ENCODE data around the gene ADAMTSL1.

ADAMTSL1 gene

DNA sequence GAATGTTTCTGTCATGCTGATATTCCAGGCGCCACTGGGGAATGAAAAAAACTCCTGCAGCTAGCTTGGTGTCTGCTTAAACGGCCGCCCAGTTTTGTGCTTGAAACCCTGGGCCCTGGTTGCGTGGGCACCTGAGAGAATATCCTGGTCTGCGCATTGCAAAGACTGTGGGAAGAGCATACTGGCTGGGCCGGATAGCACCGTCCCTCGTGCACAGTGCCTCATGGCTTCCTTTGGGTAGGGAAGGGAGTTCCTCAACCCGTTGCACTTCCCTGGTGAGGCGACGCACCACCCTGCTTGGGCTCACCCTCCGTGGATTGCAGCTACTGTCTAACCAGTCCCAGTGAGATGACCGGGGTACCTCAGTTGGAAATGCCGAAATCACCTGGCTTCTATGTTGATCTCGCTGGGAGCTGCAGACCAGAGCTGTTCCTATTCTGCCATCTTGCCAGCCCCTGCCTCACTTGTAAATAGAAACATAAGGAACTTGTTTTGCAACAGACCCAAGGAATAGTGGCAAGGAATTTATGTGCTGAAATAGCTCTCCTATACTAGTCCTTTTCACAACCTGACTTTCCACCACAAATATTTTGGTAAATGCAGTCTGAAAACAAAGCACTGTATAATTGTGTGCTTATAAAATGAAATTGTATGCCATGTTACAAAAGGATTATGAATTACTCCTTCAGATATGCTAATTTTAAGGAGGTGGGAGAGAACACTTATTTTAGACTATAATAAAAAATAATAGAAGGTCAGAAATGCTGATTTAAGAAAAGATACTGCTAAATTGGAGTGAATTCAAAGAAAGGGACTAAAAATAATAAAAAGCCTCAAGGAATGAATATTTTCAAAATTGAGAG, 90.3 kb downstream of the ADAMTSL1 start:
- no peak for DNase-seq

DNA sequence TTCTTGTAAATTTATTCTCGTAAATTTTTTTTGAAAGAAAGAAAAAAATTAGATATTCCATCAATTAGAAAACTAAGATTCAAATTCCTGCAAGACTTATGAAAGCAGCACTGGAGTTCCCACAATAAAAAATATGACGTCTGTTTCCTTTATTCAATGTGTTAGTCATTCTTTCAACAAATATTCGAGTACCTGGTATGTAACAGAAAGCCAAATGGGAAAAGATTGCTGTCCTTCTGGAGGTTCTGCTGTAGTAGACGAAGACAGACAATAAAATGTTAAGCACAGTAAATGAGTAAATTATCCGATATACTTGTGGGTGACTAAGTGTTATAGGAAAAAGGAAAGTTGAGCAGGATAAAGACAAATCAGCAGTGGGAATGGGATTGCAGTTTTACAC, 92.2 kb downstream of the ADAMTSL1 start:
- no peak for DNase-seq

DNA sequence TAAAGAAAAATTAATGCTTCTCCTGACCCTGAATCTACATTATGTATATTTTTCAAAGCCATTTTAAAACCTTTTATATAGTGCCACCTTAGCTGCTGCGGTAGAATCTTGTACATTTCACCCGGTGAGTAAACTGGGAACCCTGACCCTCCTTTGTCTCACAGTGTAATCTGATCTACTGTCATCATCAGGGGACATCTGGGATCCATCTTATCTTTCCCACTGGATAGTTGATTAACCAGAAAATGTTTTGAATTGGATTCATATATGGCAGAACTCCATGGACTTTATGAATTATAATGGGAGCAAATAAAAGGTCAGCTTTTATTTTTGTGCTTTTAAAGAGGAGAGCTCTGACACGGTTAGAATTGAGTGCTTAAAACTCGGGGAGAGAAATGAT, 95.0 kb downstream of the ADAMTSL1 start:
- DNase-seq: no peak

DNA sequence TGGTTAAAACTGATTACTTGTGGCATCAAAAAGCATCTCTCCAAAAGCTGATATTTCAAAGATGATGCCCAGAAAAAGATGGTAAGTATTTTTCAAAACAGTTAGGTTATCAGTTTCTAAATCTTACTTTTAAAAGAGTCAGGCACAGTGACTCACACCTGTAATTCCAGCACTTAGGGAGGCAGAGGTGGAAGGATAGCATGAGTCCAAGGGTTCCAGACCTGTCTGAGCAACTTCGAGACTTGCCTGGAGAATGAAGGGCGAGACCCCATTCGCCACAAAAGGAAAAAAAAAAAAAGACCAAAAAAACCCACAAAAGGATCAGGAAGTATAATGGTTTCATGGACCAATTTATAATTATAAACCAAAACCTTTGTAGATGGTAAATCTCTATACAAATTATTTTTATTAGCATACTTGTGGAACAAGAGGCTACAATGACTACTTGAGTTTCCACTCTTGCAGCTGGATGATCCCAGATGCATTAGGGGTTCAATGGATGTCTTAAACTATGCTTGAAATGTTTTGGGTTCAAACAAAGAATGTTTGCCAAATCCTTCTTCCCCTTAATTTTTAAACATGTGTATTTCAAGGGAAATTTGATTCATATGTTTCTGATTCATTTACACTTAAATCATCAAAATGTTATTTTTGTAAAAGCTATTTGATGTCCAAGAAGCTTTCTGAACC, 96.1 kb downstream of the ADAMTSL1 start:
- no peak for DNase-seq

DNA sequence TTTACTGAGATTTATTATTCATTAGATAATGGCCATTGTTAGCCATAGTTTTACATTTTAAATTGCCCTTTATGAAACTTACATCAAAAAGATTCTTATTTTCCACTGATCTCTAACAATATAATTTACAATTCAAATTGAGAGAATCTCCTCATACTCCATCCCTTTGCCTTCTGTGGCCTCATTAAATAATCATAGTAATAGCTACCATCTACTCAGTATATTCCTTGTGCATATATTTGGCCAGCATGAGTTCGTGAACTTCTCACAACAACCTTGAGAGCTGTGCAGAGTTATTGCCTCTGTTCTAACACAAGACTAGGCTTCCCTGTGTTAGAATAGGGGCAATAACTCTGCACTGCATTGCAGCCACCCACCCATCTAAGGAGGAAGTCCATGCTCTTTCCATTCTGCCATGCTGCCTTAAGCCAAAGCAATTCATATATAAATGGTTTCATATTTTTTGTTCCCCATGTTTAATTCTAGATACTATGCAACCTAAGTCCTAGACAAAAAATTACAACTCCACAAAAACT, 99.1 kb downstream of the ADAMTSL1 start:
- no peak for DNase-seq

DNA sequence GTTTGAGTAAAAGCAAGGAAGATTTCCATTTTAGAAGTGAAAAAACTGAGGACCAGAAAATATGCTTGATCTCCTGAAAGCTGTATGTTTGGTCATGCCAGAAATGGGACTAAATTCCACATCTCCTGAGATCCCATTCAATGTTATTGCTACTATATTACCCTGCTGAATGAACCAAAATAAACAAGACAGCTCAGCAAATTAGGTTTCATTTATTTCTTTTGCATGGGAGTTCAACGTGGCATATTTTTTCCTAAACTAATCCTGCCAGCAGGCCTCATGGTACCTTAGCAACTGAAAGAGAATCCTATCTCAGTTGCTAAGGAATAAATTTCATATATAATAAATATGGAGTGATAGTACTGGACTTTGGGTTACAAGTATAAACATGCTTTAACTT, 101.7 kb downstream of the ADAMTSL1 start:
- no peak for DNase-seq

DNA sequence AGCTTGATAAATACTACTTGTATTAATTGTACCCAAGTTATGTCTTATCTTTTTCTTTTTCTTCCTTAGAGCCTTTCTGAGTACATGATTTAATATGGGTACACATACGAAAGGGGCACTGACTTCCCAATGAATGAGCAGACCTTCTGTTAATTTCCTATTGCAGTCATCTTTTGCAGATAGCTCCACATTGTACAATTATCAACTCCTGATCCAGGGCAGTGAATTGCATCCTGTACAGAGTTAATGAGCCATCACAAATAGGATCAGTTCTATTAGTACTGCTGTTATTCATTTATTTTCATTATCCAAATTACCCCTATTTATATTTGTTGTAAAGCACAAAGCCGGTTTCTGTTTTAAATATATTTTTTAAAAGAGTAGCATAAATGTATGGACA, 105.6 kb downstream of the ADAMTSL1 start:
- no peak for DNase-seq

DNA sequence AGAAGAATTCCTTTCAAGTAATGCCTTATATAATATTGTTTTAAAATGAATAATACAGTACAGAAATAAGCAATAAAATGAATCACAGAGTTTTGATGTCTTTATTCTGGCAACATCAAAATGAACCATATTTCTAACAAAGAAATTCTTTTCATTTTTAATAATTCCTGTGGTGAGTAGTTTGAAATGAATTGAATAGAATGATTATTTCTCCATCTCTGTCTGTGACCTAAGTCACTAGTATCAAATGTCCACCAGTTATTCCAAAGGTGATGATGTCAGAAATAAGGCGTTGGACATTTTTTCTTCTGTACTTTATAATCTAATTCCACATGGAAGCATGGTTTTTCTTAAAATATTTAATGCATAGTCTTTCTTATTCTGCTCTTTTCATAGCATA, 106.2 kb downstream of the ADAMTSL1 start:
- no peak for DNase-seq

DNA sequence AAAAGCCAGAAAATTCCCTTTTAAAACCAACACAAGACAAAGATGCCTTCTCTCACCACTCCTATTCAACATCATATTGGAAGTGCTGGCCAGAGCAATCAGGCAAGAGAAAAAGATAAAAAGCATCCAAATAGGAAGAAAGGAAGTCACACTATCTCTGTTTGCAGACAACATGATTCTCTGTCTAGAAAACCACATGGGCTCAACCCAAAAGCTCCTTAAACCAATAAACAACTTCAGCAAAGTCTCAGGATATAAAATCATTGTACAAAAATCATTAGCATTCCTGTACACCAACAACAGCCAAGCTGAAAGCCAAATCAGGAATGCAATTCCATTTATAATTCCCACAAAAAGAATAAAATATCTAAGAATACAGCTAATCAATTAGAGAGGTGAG, 112.0 kb downstream of the ADAMTSL1 start:
- no peak for DNase-seq

DNA sequence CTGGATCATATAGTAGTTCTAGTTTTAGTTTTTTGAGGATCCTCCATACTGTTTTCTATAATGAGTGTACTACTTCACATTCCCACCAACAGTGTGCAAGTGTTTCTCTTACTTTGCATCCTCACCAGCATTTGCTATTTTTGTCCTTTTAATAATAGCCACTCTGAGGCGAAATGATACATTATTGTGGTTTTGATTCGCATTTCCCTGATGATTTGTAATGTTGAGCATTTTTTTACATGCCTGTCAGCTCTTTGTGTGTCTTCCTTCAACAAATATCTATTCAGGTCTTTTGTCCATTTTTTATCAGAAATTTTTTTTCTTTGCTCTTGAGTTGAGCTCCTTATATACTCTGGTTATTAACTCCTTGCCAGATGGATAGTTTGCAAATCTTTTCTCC, 114.0 kb downstream of the ADAMTSL1 start:
- DNase-seq: no peak

DNA sequence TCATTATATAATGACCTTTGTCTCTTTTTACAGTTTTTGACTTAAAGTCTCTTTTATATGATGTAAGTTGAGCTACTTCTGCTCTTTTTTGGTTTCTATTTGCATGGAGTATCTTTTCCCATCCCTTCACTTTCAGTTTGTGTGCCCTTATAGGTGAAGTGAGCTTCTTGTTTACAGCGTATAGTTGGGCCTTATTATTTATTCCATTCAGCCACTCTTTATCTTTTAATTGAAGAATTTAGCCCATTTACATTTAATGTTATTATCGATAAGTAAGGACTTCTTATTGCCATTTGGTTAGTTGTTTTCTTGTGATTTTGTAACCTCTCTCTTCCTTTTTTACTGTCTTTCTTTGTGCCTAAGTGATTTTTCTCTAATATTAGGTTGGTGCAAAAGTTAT, 117.3 kb downstream of the ADAMTSL1 start:
- DNase-seq: no peak

DNA sequence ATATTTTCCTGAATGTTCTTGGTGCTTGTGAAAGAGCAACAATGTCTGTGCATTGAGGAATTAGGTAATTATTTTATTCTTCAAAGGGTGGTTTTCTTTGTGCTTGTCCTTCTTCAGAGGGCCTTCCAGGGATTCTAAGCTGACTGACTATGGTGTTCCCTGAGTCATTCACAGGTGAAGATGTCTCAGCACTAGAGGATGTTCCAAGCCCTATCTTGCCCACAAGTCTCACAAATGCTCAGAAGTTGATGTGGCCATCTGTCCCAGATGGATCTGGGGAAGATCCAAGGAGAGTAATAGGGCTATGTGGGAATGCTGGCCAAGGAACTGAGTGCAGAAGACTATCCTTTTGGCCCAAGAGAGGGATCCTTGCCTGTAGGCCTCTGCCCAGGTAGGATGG, 120.9 kb downstream of the ADAMTSL1 start:
- DNase-seq: no peak

DNA sequence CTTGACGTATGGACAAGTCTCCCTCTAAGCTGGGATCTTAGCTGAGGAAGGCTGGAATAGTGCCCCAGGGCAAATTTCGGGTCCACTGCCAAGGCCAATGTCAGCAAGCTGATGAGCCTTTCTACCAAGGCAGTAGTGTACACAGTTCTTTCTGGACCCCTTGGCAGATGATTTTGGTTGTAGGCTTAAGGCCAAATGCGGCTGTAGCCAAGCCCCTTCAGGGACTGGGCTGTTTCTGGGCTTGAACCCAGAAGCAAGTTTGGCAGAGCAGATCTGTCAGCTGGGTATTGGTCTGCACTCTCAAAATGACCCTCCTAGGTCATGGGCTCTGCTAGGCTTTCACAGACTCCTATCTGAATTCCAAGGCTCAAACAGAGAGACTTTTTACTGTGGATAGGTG, 121.6 kb downstream of the ADAMTSL1 start:
- DNase-seq: no peak

DNA sequence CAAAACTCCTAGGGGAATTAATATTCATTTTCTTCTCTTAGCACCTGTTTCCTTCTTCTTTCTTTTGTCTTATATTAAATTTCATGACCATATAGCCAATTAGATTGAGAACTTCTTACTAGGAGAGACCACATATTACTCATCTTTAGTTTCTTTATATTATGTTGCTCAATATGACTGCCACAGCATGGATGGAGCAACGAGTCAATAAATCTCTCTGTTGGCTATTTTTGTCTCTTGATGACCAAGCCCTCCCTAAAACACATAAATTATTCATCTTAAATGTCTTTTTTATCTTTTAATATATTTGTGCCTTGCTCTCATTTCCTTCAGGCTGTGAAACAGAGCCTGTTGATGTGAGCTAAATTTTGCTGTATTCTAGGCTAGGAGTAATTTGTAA, 123.0 kb downstream of the ADAMTSL1 start:
- no peak for DNase-seq

DNA sequence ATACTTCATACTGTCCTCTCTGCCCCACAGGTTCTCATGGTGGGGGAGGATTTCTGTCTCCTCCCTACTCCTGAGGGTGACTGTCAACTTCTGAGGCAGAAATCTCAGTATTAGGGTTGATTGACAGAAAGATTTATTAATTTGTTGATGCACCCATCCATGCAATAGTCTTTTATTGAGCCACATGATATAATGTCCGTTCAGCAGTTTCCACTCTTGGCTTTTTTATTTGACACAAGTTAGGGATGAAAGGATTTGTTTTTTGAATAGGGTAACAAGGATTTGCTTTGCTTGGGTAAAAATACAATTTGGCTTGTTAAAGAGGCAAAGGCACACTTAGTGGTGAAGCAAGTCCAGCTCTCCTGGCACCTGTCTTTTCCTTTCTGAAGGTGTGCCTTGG, 125.0 kb downstream of the ADAMTSL1 start:
- no peak for DNase-seq

DNA sequence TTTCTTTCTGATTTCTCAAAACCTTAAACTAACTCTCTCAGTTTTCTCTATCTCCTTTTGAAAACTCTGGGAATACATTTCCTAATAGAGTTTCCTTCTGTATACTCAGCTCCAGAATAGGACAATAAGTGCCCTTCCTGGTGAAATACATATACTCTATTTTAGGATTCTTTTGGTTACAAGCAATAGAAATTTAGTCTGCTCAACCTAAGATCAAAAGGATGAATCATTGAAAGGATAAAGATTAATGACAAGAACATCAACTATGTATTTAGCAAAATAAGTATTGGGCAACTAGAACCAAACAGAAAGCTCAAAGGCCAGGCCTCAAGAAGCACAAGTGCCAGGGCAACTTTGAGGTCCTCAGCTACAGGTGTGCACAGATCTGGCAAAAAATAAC, 127.1 kb downstream of the ADAMTSL1 start:
- DNase-seq: no peak

DNA sequence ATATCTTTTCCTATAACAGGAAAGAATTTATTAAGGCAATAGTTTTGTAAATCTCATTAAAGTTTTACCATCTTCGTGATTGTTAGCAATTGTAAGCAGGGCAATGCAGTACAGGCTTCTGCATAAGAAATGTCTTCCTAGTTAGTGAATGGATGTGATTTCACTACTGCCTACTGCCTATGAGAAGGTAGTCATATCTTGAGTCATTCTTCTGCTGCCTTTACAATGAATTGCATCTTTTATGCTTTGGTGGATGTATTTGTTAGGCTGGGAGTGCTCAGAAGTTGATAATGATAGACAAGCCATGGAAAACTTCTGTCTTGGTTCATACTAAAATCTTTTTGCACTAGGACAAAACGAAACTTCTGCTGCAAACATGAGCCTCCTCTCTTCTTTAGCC, 128.0 kb downstream of the ADAMTSL1 start:
- no peak for DNase-seq

DNA sequence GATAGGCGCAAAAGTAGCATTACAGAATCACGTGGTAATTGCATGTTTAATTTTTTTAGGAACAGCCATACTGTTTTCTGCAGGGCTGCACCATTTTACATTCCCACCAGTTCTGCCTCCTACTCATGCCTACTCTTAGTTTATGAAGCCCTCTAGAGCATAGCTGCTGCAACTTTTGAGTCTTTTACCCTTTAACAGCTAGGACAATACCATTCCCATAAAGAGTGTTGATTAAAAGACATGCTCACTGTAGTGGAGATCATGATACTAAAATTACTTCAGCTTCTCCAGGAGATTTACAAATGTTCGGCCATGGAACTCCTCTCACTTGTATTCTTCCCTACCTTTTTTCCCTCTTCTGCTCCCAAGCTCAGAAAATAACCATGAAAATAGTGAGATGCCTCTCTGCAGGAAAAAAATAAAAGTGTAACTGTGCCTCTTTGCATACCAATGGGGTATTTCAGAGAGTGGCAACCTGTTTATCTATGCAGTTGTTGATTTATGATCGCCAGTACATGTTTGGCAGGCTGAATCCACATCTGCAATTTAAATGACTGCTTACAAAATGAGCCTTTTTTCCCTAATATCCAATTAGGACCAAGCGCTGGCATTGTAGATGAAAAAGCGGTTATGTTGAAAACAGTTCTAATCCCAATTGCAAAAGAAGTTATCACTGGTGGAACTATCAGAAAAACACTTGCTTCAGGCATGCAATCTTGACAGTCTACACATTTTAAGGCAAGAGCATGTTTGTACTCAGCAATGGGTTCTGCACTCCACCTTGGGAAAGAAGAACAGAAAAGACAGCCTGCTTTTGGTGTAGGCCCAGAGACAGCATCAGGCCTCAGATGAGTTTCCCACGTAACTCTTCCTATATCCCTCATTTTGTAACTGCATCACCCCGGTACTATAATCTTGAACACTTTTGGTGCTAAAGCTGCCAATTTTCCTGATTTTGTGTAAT, 131.1 kb downstream of the ADAMTSL1 start:
- no peak for DNase-seq

DNA sequence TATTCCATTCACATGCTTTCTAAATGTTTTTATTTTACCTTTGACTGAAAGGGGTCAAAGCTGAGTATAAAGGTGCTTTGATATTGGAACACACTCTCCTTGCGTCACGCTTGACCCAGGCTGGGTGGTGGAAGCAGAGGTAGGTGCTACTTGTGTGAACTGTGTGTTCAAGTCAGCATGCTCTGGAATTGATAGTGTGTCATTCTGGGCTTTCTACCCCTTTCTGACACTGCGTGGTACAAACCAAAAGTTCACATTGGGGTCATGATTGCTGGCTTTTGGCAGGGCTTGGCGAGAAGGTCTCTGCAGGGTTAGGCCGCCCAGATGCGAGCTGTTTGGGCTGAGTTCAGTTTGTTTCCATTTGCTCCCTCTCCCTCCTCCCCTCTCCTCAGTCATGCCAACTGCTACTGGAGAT, 131.8 kb downstream of the ADAMTSL1 start:
- no peak for DNase-seq

DNA sequence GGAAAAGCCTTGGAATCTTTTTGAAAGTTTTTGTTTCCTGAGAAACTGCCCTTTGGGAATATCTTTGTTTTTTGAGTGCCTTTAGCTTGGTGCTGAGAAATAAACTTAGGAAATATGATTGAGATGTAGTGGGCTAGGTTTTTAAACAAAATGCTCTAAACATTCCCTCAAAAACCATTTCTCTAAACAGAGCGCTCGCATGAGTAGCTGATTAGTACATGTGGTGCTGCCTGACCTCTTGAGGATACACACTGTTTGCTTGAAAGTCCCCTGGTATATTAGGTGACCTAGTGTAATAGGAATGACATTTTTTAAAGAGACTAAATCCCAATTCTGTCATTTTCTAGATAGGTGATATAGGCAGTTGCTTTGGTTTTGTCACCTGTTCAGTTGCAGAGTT, 132.3 kb downstream of the ADAMTSL1 start:
- no peak for DNase-seq

DNA sequence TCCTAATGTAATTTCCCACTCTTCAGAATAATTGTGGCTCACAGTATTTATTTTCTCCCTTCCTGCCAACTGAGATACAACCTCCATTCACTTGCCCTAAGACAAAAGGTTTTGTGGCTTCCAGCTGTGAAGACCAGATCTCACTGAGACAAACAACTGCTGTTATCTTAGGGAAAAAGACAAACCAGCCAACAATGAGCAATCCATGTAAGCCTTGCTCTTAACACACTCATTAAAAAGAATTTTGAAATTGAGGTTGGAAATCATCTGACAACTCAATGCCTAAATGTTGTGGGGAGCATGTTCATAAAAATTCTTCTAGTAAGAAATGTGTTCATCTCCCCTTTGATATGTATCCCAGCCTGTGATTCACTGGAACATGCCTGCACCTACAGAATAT, 132.9 kb downstream of the ADAMTSL1 start:
- no peak for DNase-seq

DNA sequence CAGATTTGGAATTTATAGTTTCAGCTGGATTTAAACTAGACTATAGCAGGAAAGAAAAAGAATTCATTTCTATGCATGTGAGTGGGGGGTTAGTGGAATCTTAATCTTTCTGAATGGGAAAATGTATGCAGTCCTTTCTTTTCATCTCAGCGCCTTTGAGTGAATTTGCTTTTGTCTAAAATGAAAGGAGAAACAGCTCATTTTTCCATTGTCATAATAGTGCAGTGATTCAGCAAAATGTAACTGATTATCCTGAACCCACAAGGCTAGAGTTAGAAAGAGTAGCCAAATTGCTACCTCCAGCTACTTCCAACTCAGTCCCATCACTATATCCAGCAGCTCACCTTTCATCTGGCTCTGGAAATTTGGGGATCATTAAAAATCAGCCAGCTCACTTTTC, 134.4 kb downstream of the ADAMTSL1 start:
- no peak for DNase-seq

DNA sequence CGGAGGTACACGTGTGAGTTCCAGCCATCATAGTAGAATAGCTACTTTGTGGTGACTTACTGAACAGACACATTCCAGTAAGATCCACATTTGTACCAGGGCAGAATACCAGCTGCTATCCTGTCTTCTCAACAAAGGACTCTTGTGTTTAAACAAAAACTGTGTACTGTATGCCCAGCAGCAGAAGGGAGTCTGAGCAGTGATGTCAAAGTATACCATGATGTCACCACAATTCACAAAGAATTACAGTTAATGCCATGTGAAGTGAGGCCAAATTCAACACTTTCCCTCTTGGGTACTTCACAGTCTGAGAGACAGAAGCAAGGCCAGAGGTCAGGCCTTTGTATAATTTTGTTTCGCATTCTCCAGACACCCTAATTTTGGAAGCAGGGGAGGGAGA, 137.0 kb downstream of the ADAMTSL1 start:
- DNase-seq: no peak

Data from GDM1 (cell line).